Measurements from ENCODE around the gene SARDH.
"Not testable (repeated sequence)": the region's sequence is repeated elsewhere in the genome, so short reads cannot be mapped to it uniquely, and the experiment has no call there.

The SARDH gene

GRCh38 chr9:133760713-133761290, 22.6 kb upstream of the SARDH start:
- DNase-seq (ENCODE audit: low read depth in 3 of 3, low spot score in 1 of 3): no peak

GRCh38 chr9:133759946-133760345, 21.8 kb upstream of the SARDH start:
- DNase-seq (ENCODE audit: low read depth in 3 of 3, low spot score in 1 of 3): no peak

GRCh38 chr9:133759146-133759900, 21.2 kb upstream of the SARDH start:
- no peak for DNase-seq (ENCODE audit: low read depth in 3 of 3, low spot score in 1 of 3)

GRCh38 chr9:133758228-133758627, 20.1 kb upstream of the SARDH start:
- DNase-seq (ENCODE audit: low read depth in 3 of 3, low spot score in 1 of 3): no peak

GRCh38 chr9:133754688-133755227, 16.6 kb upstream of the SARDH start:
- DNase-seq (ENCODE audit: low read depth in 3 of 3, low spot score in 1 of 3): no peak

- DNase-seq (ENCODE audit: low read depth in 3 of 3, low spot score in 1 of 3): no peak
Observed at GRCh38 chr9:133754187-133754586, 16.0 kb upstream of the SARDH start.

- DNase-seq (ENCODE audit: low read depth in 3 of 3, low spot score in 1 of 3): no peak
Observed at GRCh38 chr9:133752739-133753446, 14.7 kb upstream of the SARDH start.

- DNase-seq (ENCODE audit: low read depth in 3 of 3, low spot score in 1 of 3): no peak
Observed at GRCh38 chr9:133750982-133751649, 13.0 kb upstream of the SARDH start.

- no peak for DNase-seq (ENCODE audit: low read depth in 3 of 3, low spot score in 1 of 3)
Observed at GRCh38 chr9:133747309-133747708, 9.2 kb upstream of the SARDH start.

GRCh38 chr9:133744528-133744927, 6.4 kb upstream of the SARDH start:
- DNase-seq (ENCODE audit: low read depth in 3 of 3, low spot score in 1 of 3): not testable (repeated sequence)

- DNase-seq (ENCODE audit: low read depth in 3 of 3, low spot score in 1 of 3): peak; percentile 40 to 73 (median 46)
Observed at GRCh38 chr9:133742849-133743444, 4.8 kb upstream of the SARDH start.

- no peak for DNase-seq (ENCODE audit: low read depth in 3 of 3, low spot score in 1 of 3)
Observed at GRCh38 chr9:133742251-133742650, 4.1 kb upstream of the SARDH start.

GRCh38 chr9:133741716-133742115, 3.6 kb upstream of the SARDH start:
- DNase-seq (ENCODE audit: low read depth in 3 of 3, low spot score in 1 of 3): no peak

- DNase-seq (ENCODE audit: low read depth in 3 of 3, low spot score in 1 of 3): no peak
Observed at GRCh38 chr9:133740911-133741310, 2.8 kb upstream of the SARDH start.

- DNase-seq (ENCODE audit: low read depth in 3 of 3, low spot score in 1 of 3): no peak
Observed at GRCh38 chr9:133739408-133740280, 1.5 kb upstream of the SARDH start.

- DNase-seq (ENCODE audit: low read depth in 3 of 3, low spot score in 1 of 3): no peak
Observed at GRCh38 chr9:133738640-133739225, 581 bp upstream of the SARDH start.

GRCh38 chr9:133737071-133737773, 930 bp downstream of the SARDH start:
- DNase-seq (ENCODE audit: low read depth in 3 of 3, low spot score in 1 of 3): no peak

GRCh38 chr9:133735931-133736330, 2.2 kb downstream of the SARDH start:
- DNase-seq (ENCODE audit: low read depth in 3 of 3, low spot score in 1 of 3): no peak

- no peak for DNase-seq (ENCODE audit: low read depth in 3 of 3, low spot score in 1 of 3)
Observed at GRCh38 chr9:133735415-133735775, 2.8 kb downstream of the SARDH start.
